HFFc6 (cell line): ENCODE measurements around the gene S100A3. TPM values are rescaled to one million over a fixed set of nuclear protein-coding genes. Genes with fewer than 3 reads are reported as not detected.

ENCODE experiments used
- DNase-seq: peaks from one replicate; pipeline ENCODE4 v3.0.0-alpha.2; 2018
- H3K27ac Mint-ChIP-seq: 2 replicates; pipeline ENCODE4 v1.8.0; 2020; ENCODE audit warnings: mild to moderate bottlenecking, mixed read lengths
- H3K27me3 Mint-ChIP-seq: 2 replicates; pipeline ENCODE4 v1.8.0; 2021; ENCODE audit warnings: mild to moderate bottlenecking, moderate library complexity, mixed read lengths; ENCODE audit not compliant: insufficient read depth
- H3K36me3 Mint-ChIP-seq: 2 replicates; pipeline ENCODE4 v1.8.0; 2021; ENCODE audit warnings: low read depth, mixed read lengths
- H3K4me1 Mint-ChIP-seq: 2 replicates; pipeline ENCODE4 v1.8.0; 2020; ENCODE audit warnings: low read depth, mixed read lengths
- H3K4me3 Mint-ChIP-seq: 2 replicates; pipeline ENCODE4 v1.8.0; 2020; ENCODE audit warnings: mild to moderate bottlenecking, moderate library complexity, mixed read lengths
- H3K9me3 Mint-ChIP-seq: 2 replicates; pipeline ENCODE4 v1.8.0; 2020; ENCODE audit warnings: mild to moderate bottlenecking, mixed read lengths
- CTCF ChIP-seq: fragments of 200-600 bp; sonication (generic); IDR thresholded peaks from 2 replicates; pipeline ENCODE4 v1.5.0; 2021; ENCODE audit warnings: antibody characterized with exemption, mild to moderate bottlenecking
- total RNA-seq, 6 experiments: library from RNA; stranded (reverse); fragmentation: NEBNext Ultra II Directional; extraction: Animal tissue kit (Norgen Biotek cat#: 25700); gene quantifications; 2 replicates in 1 of 6; 3 replicates in 5 of 6; pipeline ENCODE4 v1.2.3, GENCODE V29; 2021

The S100A3 gene
- total RNA-seq, 6 experiments from 2014 or later = 3.4 to 5.6 (median 5.1) TPM

GRCh38 chr1:153506831-153507413, 42.1 kb downstream of the S100A3 start:
- Mint-ChIP-seq H3K36me3 (no peaks in the 10 kb centered on the region), H3K4me1 (peaks cover 66% of the 10 kb centered on the region), H3K9me3 (no peaks in the 10 kb centered on the region), H3K27me3 (peaks cover 2% of the 10 kb centered on the region; the same call in 1 of the 2 replicates), H3K27ac (peak overlapping the region; percentile 86), H3K4me3 (peak overlapping the region; percentile 50)
- peak; percentile 79 for DNase-seq
- TF ChIP-seq CTCF = no peak

- TF ChIP-seq CTCF = no peak
- no peak for DNase-seq
These were observed 42.7 kb downstream of the S100A3 start for GRCh38 chr1:153506386-153506785.

GRCh38 chr1:153505576-153505975, 43.5 kb downstream of the S100A3 start:
- Mint-ChIP-seq H3K4me3 (no peak overlapping the region), H3K27me3 (peaks cover 2% of the 10 kb centered on the region), H3K36me3 (no peaks in the 10 kb centered on the region), H3K4me1 (peaks cover 53% of the 10 kb centered on the region), H3K27ac (peak overlapping the region; percentile 31; the same call in 1 of the 2 replicates), H3K9me3 (no peaks in the 10 kb centered on the region)
- no peak for TF ChIP-seq CTCF
- DNase-seq = no peak

More at GRCh38 chr1:153506386-153506785, 42.7 kb downstream of the S100A3 start:
- no peaks in the 10 kb centered on the region for H3K36me3 Mint-ChIP-seq
- peak overlapping the region; percentile 86 for H3K27ac Mint-ChIP-seq
- H3K27me3 Mint-ChIP-seq = peaks cover 2% of the 10 kb centered on the region; the same call in 1 of the 2 replicates
- peak overlapping the region; percentile 50 for H3K4me3 Mint-ChIP-seq
- H3K9me3 Mint-ChIP-seq = no peaks in the 10 kb centered on the region
- H3K4me1 Mint-ChIP-seq = peaks cover 61% of the 10 kb centered on the region

- peaks cover 38% of the 10 kb centered on the region for H3K4me1 Mint-ChIP-seq
- DNase-seq = no peak
- no peak overlapping the region for H3K27ac Mint-ChIP-seq
- no peak overlapping the region for H3K4me3 Mint-ChIP-seq
- peaks cover 2% of the 10 kb centered on the region; the same call in 1 of the 2 replicates for H3K27me3 Mint-ChIP-seq
- H3K9me3 Mint-ChIP-seq = no peaks in the 10 kb centered on the region
- no peak for TF ChIP-seq CTCF
- no peaks in the 10 kb centered on the region for H3K36me3 Mint-ChIP-seq
These were observed 45.3 kb downstream of the S100A3 start for GRCh38 chr1:153503766-153504165.

DNA sequence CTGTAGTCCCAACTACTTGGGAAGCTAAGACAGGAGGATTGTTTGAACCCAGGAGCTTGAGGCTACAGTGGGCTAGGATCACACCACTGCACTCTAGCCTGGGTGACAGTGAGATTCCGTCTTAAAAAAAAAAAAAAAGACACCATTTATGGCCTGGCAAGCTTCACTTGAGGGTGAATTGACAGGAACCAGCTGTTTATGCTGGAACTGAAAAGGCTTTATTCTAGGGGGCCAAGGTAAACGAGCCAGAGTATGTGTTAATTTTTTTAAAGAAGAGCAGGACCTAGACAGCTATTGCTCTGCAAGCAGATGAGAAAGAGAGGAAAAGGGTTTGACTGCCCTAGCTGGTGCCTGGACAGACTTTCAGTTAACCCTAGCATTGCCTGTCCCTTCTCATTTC, 50.3 kb downstream of the S100A3 start:
- no peak for DNase-seq
- Mint-ChIP-seq H3K4me1 (no peaks in the 10 kb centered on the region), H3K27ac (no peak overlapping the region), H3K9me3 (no peaks in the 10 kb centered on the region), H3K27me3 (peaks cover 7% of the 10 kb centered on the region), H3K36me3 (no peaks in the 10 kb centered on the region), H3K4me3 (no peak overlapping the region)
- no peak for TF ChIP-seq CTCF

Other genes starting within 250 kb of the S100A3 start
- not detected for gene PGLYRP3, start 236.3 kb downstream of the S100A3 start, total RNA-seq
- not detected for gene PGLYRP4, start 200.4 kb downstream of the S100A3 start, total RNA-seq
- gene S100A9, start 191.4 kb downstream of the S100A3 start, total RNA-seq = not detected
- not detected for gene S100A12, start 173.6 kb downstream of the S100A3 start, total RNA-seq
- not detected for gene S100A8, start 158.2 kb downstream of the S100A3 start, total RNA-seq
- not detected for gene S100A7A, start 132.7 kb downstream of the S100A3 start, total RNA-seq
- gene S100A7, start 88.6 kb downstream of the S100A3 start, total RNA-seq = not detected
- 1,000 to 10,000 TPM; 1,971 to 2,311 (median 2,129) TPM for gene S100A6, start 13.3 kb downstream of the S100A3 start, total RNA-seq
- 1 to 10 TPM in 1 of 6 experiments, under 1 TPM in 5; 0.40 to 1.2 (median 0.71) TPM for gene S100A5, start 8.3 kb downstream of the S100A3 start, total RNA-seq
- 100 to 1,000 TPM; 394 to 846 (median 814) TPM for gene S100A4, start 3.5 kb downstream of the S100A3 start, total RNA-seq
- 10 to 100 TPM in 4 of 6 experiments, 1 to 10 TPM in 2; 7.4 to 12.5 (median 10.4) TPM for gene S100A2, start 16.6 kb upstream of the S100A3 start, total RNA-seq
- gene S100A16, start 63.9 kb upstream of the S100A3 start, total RNA-seq = 100 to 1,000 TPM; 235 to 351 (median 258) TPM
- gene S100A14, start 67.1 kb upstream of the S100A3 start, total RNA-seq = under 1 TPM in 1 of 6 experiments, not detected in 5; 0.54 TPM
- gene S100A13, start 78.2 kb upstream of the S100A3 start, total RNA-seq = 100 to 1,000 TPM; 162 to 225 (median 208) TPM
- gene S100A1, start 79.2 kb upstream of the S100A3 start, total RNA-seq = under 1 TPM in 3 of 6 experiments, not detected in 3; 0.59 to 0.96 (median 0.82) TPM
- 10 to 100 TPM; 48.1 to 57.9 (median 53.9) TPM for gene CHTOP, start 84.8 kb upstream of the S100A3 start, total RNA-seq
- 10 to 100 TPM; 40.7 to 46.7 (median 42.4) TPM for gene SNAPIN, start 109.4 kb upstream of the S100A3 start, total RNA-seq
- 100 to 1,000 TPM; 127 to 169 (median 156) TPM for gene ILF2, start 121.7 kb upstream of the S100A3 start, total RNA-seq
- gene NPR1, start 129.4 kb upstream of the S100A3 start, total RNA-seq = under 1 TPM in 1 of 6 experiments, not detected in 5; 0.05 TPM
- 10 to 100 TPM; 33.6 to 43.8 (median 36.4) TPM for gene INTS3, start 178.8 kb upstream of the S100A3 start, total RNA-seq
- gene SLC27A3, start 226.1 kb upstream of the S100A3 start, total RNA-seq = 1 to 10 TPM; 5.0 to 7.0 (median 6.1) TPM